NB4 (cell line): Measurements from ENCODE around the gene NAPA.

ENCODE experiments used
- DNase-seq: peaks from one replicate; pipeline ENCODE4 v3.0.0; 2010; ENCODE audit warnings: low read depth
- H3K4me3 ChIP-seq: one replicate; pipeline ENCODE4 v1.5.1; 2011; ENCODE audit warnings: mild to moderate bottlenecking, low read depth, low read length, moderate library complexity
- MYC ChIP-seq: IDR thresholded peaks from 2 replicates; pipeline ENCODE4 v1.6.1; 2011; ENCODE audit warnings: low read depth, low read length
- POLR2A ChIP-seq: IDR thresholded peaks from 2 replicates; pipeline ENCODE4 v1.6.1; 2011; ENCODE audit warnings: mild to moderate bottlenecking; ENCODE audit not compliant: insufficient read length; ENCODE audit errors: extremely low read depth
- TF ChIP-seq, protein P1 (sequence below): IDR thresholded peaks from one replicate; pipeline ENCODE4 v1.5.1; 2012; ENCODE audit warnings: low read depth, low read length
- TF ChIP-seq, protein P2 (sequence below): IDR thresholded peaks from 2 replicates; pipeline ENCODE4 v1.6.1; 2011; ENCODE audit warnings: low read depth, low read length

The NAPA gene

DNA sequence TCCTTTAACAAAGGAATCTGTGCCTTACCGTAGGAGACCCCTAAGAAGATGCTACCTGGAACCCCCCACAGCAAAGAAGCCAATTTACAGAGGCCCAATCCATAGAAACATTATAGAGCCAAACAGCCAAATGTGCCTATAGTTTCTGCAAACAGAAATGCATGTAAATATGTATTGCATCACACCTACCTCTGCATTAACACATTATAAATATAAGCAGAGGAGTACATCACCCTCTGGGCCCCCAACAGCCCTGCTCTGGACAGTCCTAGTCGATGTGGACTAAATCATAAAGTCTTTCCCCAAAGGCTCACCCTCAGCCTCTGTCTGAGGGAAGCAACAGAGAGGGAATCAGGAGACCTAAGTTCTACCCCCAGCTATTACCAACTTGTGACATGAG is 32.3 kb upstream of the NAPA start:
- no peak for TF ChIP-seq POLR2A
- DNase-seq = no peak
- no peak overlapping the region for H3K4me3 ChIP-seq

DNA sequence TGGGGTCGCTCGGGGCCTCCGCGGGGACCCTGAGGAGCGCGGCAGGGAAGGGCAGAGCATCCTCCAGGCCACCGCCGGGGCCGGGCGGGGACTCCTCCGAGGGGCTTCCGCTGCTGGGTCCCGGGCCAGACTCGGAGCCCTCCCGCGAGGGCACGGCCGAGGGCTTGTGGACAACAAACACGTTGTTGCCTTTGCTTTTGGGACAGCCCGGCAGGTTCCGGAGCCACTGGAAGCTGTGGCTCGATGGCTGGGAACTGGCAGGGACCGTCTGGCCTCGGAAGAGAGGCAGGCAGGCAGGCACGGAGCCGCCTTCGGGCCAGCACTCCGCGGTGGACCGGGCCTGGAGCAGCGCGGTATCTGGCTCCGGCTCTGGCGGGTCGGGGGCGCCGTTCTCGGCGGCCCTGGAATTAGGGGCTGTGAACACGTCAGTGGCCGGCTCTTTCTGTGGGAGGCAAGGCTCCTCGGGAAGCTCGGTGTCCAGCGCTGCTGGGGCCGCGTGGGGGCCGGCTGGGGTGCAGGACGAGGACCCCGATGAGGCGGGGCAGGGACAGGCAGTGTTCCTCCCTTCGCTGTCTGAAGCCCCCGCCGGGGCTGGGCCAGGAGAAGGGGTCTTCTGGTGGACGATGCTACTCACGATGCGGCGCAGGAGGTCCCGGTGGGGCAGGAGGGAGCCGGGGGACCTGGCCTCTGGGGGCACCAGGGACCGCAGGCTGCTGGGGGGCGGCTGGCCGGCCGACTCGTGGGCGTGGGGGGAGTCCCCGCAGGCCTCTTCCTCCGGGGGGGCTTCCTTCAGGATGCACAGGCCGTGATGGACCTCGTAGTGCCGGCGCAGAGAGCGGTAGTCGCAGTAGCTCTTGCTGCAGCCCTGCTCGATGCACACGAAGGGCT is 30.4 kb upstream of the NAPA start:
- DNase-seq = no peak
- no peak overlapping the region for H3K4me3 ChIP-seq
- TF ChIP-seq, protein P1, sequence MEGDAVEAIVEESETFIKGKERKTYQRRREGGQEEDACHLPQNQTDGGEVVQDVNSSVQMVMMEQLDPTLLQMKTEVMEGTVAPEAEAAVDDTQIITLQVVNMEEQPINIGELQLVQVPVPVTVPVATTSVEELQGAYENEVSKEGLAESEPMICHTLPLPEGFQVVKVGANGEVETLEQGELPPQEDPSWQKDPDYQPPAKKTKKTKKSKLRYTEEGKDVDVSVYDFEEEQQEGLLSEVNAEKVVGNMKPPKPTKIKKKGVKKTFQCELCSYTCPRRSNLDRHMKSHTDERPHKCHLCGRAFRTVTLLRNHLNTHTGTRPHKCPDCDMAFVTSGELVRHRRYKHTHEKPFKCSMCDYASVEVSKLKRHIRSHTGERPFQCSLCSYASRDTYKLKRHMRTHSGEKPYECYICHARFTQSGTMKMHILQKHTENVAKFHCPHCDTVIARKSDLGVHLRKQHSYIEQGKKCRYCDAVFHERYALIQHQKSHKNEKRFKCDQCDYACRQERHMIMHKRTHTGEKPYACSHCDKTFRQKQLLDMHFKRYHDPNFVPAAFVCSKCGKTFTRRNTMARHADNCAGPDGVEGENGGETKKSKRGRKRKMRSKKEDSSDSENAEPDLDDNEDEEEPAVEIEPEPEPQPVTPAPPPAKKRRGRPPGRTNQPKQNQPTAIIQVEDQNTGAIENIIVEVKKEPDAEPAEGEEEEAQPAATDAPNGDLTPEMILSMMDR = no peak
- TF ChIP-seq, protein P2, sequence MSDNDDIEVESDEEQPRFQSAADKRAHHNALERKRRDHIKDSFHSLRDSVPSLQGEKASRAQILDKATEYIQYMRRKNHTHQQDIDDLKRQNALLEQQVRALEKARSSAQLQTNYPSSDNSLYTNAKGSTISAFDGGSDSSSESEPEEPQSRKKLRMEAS = no peak
- no peak for TF ChIP-seq POLR2A
- no peak for TF ChIP-seq MYC

DNA sequence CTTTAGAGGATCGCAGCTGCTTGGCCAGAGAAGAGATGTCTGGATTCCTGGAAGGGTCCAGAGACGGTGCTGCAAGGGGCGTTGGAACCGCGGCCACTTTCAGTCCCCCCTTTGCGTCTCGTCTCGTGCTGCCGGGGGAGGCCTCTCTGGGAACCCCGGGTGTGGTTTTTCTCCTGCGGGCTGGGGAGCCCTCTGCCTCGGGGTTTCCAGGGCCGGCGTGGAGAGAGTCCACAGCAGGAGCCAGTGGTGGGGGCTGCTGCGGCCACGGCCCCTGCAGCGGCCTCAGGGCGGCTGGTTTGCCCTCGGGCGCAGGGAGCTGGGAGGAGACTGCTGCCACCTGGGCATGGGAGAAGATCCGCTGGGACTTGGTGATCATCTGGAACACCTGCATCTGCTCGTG is 29.6 kb upstream of the NAPA start:
- no peak overlapping the region for H3K4me3 ChIP-seq
- no peak for DNase-seq
- TF ChIP-seq, protein P1 = no peak
- TF ChIP-seq, protein P2 = no peak
- no peak for TF ChIP-seq POLR2A
- no peak for TF ChIP-seq MYC

DNA sequence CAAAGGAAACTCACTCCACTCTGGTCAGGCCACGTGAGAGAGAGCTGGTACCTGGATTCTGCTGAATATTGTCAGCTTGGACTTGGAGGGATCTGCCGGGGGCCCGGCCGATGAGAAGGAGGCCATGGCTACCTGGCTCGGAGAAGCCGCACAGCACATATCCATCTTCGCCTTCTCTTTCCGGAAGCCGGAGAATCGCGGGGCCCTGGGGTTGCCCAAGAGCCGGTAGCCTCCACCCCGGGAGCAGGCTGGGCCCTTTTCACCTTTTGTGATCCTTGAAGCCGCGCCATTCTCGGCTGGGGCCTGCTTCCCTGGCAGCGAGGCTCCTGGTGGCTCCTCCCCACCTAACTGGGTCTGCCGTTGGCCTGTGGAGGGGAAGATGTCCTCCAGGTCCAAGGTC is 29.2 kb upstream of the NAPA start:
- H3K4me3 ChIP-seq = no peak overlapping the region
- TF ChIP-seq POLR2A (no peak), MYC (no peak)
- TF ChIP-seq, protein P2 = no peak
- TF ChIP-seq, protein P1 = no peak
- no peak for DNase-seq

DNA sequence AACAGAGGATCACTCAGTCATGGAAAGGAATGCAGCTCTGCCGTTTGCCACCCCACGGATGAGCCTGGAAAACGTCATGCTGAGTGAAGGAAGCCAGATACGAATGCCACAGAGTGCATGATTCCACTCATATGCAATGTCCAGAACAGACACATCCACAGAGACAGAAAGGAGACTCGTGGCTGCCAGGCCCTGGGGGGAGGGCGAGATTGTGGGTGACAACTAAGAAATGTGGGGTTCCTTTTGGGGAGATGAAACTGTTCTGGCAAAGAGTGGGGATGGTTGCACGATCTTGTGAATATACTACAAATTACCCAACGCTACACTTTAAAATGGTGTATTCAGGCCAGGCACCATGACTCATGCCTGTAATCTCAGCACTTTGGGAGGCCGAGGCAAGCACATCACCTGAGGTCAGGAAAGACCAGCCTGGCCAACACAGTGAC is 27.2 kb upstream of the NAPA start:
- no peak overlapping the region for H3K4me3 ChIP-seq
- DNase-seq = no peak
- TF ChIP-seq MYC (no peak), POLR2A (no peak)
- TF ChIP-seq, protein P2 = no peak
- TF ChIP-seq, protein P1 = no peak

DNA sequence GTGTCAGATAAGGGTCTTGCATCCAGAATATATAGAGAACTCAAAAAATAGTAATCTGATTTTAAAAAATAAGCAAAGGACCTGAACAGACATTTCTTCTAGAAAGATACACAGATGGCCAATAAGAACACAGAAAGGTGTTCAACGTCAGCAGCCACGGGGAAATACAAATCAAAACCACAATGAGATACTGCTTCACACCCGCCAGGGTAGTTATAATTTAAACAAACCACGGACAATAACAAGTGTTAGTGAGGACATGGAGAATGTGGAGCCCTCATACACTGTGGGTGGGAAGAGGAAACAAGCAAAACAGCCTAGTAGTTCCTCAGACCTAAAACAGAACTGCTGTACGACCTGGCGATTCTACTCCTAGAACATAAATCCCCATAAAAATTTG is 26.7 kb upstream of the NAPA start:
- H3K4me3 ChIP-seq = no peak overlapping the region
- TF ChIP-seq MYC = no peak
- no peak for TF ChIP-seq POLR2A
- peak; percentile 39 for DNase-seq

DNA sequence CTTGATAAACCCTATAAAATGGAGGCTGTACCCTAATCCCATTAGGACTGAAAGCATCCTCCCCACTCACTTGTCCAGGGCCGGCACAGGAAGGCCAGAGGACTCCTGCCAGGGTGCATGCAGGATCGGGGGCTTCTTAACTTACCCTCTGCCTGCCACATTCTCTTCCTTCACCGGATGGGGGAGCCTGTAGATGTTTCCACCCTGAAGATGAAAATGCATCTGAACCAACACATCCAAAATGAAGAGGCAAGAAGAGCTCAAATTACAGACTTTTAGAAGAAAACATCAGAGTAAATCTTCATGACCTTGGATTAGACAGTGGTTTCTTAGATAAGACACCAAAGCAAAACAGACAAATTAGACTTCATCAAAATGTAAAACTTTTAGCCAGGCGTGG is 25.9 kb upstream of the NAPA start:
- no peak overlapping the region for H3K4me3 ChIP-seq
- TF ChIP-seq, protein P1 = no peak
- TF ChIP-seq, protein P2 = no peak
- DNase-seq = no peak
